HEK293 (cell line): Measurements from ENCODE around the gene CDH11.

ENCODE experiments used
- BCL11A ChIP-seq: fragments of 450-650 bp; formaldehyde crosslinking; IDR thresholded peaks from 2 replicates; pipeline ENCODE4 v1.5.1; 2016; ENCODE audit warnings: low read depth, missing biosample characterization, missing genetic modification characterization
- CTCF ChIP-seq: fragments of 450-650 bp; formaldehyde crosslinking; IDR thresholded peaks from 2 replicates; pipeline ENCODE4 v1.5.1; 2016; ENCODE audit warnings: missing biosample characterization, missing genetic modification characterization
- FEZF1 ChIP-seq: fragments of 450-650 bp; formaldehyde crosslinking; IDR thresholded peaks from 2 replicates; pipeline ENCODE4 v1.5.1; 2016; ENCODE audit warnings: missing biosample characterization, missing genetic modification characterization
- REST ChIP-seq: fragments of 450-650 bp; formaldehyde crosslinking; IDR thresholded peaks from 2 replicates; pipeline ENCODE4 v1.5.1; 2016; ENCODE audit warnings: missing biosample characterization, missing genetic modification characterization
- TCF7L2 ChIP-seq: IDR thresholded peaks from 2 replicates; pipeline ENCODE4 v1.6.1; 2011; ENCODE audit warnings: low read depth, mild to moderate bottlenecking, inconsistent platforms, low read length, moderate library complexity, borderline replicate concordance
- ZBTB8A ChIP-seq: fragments of 450-650 bp; formaldehyde crosslinking; IDR thresholded peaks from 2 replicates; pipeline ENCODE4 v1.5.1; 2016; ENCODE audit warnings: missing biosample characterization, missing genetic modification characterization
- ZNF292 ChIP-seq: fragments of 450-650 bp; formaldehyde crosslinking; IDR thresholded peaks from 2 replicates; pipeline ENCODE4 v1.5.1; 2016; ENCODE audit warnings: low read depth, missing biosample characterization, missing genetic modification characterization, borderline replicate concordance
- ZNF354C ChIP-seq: fragments of 450-650 bp; formaldehyde crosslinking; IDR thresholded peaks from 2 replicates; pipeline ENCODE4 v1.5.1; 2016; ENCODE audit warnings: missing biosample characterization, missing genetic modification characterization, low read depth, borderline replicate concordance
- ZNF701 ChIP-seq: fragments of 450-650 bp; formaldehyde crosslinking; IDR thresholded peaks from 2 replicates; pipeline ENCODE4 v1.5.1; 2016; ENCODE audit warnings: missing biosample characterization, missing genetic modification characterization
- ZNF707 ChIP-seq: fragments of 450-650 bp; formaldehyde crosslinking; IDR thresholded peaks from 2 replicates; pipeline ENCODE4 v1.5.1; 2016; ENCODE audit warnings: missing biosample characterization, missing genetic modification characterization
- ZSCAN16 ChIP-seq: fragments of 450-650 bp; formaldehyde crosslinking; IDR thresholded peaks from 2 replicates; pipeline ENCODE4 v1.5.1; 2016; ENCODE audit warnings: missing biosample characterization, missing genetic modification characterization
- ZSCAN30 ChIP-seq: fragments of 450-650 bp; IDR thresholded peaks from 2 replicates; pipeline ENCODE4 v1.5.1; 2018; ENCODE audit warnings: missing biosample characterization, mild to moderate bottlenecking, missing genetic modification characterization, moderate library complexity

- TF ChIP-seq BCL11A: no peak
- TF ChIP-seq ZNF354C (tag by site-specific recombination): no peak
- no peak for TF ChIP-seq REST (tag by site-specific recombination)
- TF ChIP-seq CTCF: no peak
- TF ChIP-seq ZNF292: no peak
- no peak for TF ChIP-seq ZBTB8A (tag by site-specific recombination)
- TF ChIP-seq ZNF707: no peak
- TF ChIP-seq ZSCAN30 (tag by site-specific recombination): no peak
- TF ChIP-seq ZNF701: no peak
- TF ChIP-seq ZSCAN16 (tag by site-specific recombination): no peak
- no peak for TF ChIP-seq FEZF1 (tag by site-specific recombination)
- no peak for TF ChIP-seq TCF7L2
Observed at GRCh38 chr16:65015599-65015998, 106.3 kb downstream of the CDH11 start.
